HG03060 (cell line): ENCODE measurements around the gene FNBP1.
A peak's percentile ranks its signal among the peaks of the same experiment; 100 is the strongest.

Experiments used
- ATAC-seq: cut with Tn5 transposase; IDR thresholded peaks from one replicate; pipeline ENCODE4 v1.9.1; 2021; ENCODE audit warnings: low read depth, moderate number of reproducible peaks; ENCODE audit not compliant: unreplicated experiment

Gene FNBP1

DNA sequence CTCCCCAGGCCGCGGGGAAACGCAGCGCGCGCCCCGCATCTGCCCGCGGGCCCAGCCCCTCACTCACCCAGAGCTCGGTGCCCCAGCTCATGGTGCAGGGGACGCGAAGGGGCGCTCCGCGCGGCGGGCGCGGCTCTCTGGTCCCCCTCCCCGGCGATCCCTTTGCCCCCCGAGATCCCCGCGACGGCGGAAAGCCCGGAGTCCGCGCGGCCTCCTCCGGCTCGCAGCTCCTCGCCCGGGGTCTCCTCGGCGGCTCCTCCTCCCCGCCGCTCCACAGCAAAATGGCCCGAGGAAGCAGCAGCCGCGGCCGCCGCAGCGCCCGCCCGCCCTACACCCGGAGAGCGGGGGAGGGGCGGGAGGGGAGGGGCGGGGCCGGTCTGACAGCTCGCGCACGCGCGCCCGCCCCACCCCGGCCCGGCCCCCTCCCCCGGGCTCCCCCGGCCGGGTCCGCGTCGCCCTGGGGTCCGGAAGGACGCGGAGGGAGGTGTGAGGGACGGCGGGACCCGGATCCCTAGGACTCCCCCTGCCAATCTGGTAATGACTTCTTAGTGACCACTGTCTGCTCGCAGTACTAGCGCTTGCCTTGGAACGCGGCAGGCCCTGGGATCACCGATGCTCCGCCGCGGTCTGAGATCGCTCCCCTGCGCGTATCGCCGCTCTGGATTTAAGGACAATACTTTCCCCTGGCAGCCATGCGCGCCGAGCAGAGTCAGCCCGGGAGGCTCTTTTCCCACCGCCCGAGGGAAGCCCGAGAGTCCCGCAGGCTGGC, at the start of gene FNBP1:
Gene FNBP1, minus strand, starts transcription at position 305 of the 769 bp plus-strand sequence. Its CDS starts 214 bp downstream, at position 91.
- no peak for ATAC-seq

DNA sequence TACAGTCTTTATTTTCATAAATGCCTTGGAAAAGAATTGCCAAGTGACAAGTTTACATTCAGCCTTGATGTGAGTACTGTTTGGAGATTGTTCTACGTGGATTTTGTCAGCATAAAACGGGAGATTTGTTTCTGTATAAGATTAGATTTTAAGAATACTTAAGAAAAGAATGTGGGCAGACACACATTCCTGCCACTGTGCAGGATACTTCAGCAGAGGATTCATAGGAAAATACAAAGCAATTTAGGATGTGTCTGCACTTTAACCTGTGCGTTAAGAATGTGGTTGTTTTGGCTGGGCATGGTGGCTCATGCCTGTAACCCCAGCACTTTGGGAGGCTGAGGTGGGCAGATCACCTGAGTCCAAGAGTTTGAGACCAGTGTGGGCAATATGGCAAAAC, 47.9 kb upstream of the FNBP1 start:
- ATAC-seq: no peak

DNA sequence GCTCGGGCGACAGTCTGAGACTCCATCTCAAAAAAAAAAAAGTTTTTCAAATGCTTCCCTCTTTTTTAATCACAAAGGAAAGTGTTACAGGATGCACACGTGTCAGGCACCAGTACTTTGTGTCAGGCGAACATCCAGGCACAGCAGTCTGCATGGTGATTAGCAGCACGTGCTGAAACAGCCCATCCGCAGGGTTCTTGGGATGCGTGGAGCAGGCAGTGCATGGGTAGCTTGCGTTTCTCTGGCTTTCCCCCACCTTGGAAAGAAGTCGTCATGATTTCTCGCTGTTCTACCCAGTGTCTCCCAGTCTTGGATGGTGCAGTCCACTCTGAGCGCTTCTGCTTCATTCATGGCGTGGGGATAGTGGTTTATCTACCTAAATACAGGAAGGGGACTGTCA, 46.2 kb upstream of the FNBP1 start:
- no peak for ATAC-seq

DNA sequence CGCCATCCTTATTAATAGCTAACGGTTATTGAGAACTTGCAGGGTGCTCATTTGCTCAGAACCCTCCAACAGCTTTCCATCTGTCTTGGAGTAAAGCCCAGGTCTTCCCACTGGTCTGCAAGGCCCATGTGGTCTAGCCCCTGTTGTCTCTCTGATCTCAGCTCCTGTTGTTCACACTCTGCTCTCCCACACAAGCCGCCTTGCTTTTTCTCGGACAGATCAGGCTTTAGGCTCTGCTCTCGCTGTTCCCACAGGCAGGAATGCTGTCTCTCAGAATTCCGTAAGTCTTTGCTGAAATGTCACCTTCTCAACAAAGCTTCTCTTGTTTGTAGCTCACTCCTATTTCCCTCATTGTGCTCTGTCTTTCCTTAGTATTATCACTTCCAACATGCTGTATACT, 45.1 kb upstream of the FNBP1 start:
- no peak for ATAC-seq

DNA sequence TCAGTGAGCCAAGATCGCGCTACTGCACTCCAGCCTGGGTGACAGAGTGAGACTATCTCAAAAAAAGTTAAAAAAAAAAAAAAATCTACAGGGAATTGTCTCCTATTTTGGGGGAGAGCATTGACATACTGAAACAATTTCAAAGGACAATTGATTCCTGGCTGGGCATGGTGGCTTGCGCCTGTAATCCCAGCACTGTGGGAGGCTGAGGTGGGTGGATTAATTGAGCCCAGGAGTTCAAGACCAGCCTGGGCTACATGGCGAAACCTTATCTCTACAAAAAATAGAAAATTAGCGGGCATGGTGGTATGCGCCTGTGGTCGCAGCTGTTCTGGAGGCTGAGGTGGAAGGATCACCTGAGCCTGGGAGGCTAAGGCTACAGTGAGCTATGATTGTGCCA, 41.3 kb upstream of the FNBP1 start:
- ATAC-seq: no peak

DNA sequence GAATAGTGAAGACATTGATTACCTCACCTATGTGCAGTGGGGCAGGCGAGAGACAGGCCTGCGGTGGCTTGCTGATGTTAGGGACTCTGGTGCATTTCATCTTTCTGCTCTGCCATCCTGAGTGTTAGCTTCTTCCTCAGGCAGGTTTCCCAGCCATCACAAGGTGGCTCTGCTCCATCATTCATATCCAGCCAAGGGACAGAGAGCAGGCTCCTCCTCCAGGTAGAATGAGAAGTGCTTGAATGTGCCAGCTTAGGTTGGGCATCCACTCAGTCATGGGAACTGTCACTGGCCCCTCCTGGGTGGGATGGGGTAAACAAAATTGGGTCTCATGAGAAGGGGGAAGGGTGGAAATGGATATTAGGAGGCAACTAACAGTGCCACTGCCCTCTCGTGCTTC, 35.6 kb upstream of the FNBP1 start:
- ATAC-seq: no peak

DNA sequence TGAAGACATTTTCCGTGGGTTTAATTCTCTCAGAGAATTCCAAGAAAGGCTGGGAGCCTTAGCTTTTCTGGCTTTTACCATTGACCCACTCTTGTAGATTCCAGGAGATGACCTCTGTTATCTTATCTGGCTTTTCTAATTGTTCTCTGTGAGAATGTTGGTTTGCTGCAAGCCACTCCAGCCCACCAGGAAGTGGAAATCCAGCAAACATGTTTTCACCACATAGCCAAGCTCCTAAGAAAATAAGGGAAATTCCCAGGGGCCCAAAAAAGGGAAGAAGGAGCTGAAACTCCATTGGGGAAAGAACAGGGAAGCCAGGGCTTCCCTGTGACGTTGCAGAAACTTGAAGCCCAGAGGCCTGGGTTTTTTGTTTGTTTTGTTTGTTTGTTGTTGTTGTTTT, 30.4 kb upstream of the FNBP1 start:
- ATAC-seq: no peak

DNA sequence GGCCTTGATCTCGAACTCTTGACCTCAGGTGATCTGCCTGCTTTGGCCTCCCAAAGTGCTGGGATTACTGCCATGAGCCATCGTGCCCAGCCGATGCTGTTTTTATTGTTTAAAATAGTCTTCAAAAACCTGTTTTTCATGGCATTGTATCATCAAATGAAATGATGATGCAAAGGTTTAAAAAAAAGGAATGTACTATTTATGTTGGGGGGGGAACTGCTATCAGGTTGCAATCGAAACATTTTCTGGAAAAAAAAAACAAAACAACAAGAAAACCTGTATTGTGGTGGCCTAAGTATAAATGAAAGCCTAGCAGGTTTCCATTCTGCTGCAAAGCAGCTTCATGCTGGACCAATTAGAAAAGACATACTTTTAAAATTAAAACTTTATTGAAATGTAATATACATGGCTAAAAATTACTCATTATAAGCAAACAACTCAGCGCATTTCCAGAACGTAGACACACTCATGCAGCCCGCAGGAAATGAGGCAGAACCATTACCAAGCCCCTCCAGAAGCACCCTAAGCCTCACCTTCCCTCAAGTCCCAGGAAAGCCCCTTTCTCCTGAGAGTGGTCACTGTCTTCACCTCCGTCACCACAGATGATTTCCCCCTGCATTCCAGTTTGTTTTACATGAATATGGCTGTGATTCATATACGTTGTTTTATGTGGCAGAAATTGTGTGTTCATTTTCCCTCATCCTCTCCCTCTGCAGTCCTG, 29.7 kb upstream of the FNBP1 start:
- ATAC-seq: no peak

DNA sequence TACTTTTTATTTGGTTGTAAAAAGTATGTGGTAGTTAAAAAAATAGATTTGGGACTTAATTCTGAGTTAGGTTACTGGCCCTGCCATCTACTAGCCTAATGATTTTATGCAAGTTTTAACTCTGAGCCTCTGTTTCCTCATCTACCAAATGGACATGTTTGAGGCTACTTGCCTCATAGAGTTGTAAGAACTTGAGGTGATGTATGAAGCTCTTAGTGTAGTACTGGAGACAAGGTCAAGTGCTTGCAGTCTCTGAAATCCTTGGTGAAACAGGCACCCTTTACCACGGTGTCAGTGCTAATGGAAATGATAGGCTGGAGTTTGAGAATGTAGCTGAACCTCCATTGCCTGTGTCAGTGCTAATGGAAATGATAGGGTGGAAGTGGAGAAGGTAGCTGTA, 26.1 kb upstream of the FNBP1 start:
- ATAC-seq: no peak

DNA sequence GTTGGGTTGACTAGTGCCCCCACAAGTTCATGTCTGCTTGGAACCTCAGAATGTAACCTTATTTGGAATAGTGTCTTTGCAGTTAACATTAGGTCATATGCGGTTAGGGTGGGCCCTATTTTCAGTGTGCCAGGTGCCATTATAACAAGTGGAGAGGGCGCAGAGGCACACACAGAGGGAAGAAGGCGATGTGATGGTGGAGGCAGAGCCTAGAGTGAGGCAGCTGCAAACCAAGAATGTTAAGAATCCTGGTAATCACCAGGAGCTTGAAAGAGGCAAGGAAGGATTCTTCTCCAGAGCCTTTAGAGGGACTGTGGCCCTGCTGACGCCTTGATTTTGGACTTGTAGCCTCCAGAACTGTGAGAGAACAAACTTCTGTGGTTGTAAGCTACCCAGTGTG, 21.6 kb upstream of the FNBP1 start:
- no peak for ATAC-seq

DNA sequence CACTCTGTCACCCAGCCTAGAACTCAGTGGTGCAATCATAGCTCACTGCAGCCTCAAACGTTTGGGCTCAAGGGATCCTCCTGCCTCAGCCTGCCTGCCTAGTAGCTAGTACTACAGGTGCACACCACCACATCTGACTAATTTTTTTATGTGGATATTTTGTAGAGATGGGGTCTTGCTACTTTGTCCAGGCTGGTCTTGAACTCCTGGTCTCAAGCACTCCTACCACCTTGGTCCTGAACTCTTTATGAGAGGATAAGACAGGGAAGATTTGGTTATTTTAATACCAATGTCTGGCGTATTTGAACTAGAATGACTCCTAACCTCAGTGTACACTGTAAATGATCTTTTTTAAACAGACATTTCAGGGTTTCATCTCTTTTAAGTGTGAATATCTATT, 19.8 kb upstream of the FNBP1 start:
- ATAC-seq: no peak

DNA sequence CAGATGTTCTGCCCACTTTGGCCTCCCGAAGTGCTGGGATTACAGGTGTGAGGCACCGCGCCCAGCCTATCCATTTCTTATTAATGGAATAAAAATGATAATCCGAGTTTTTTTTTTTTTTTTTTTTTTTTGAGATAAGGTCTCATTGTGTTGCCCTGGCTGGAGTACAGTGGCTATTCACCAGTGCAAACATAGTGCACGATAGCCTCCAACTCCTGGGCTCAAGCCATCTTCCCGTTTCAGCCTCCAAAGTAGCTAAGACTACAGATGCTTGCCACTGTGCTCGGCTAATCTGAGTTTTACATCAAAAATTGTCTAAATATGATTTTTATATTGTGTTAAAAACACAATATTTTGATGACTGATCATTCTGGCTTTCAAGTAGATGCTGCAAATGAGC, 17.3 kb upstream of the FNBP1 start:
- ATAC-seq: no peak

DNA sequence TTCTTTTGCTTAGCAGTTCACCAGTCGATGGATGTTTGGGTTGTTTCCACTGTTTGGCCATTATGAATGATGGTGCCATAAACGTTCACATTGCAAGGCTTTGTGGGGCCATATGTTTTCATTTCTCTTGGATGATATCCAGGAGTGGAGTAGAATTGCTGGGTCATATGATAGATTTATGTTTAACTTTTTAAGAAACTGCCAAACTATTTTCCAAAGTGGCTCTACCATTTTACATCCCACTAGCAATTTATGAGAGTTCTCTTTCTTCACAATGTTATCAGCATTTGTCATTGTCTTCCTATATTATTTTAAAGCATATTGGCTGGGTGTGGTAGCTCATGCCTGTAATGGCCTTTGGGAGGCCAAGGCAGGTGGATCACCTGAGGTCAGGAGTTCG, 15.9 kb upstream of the FNBP1 start:
- no peak for ATAC-seq

DNA sequence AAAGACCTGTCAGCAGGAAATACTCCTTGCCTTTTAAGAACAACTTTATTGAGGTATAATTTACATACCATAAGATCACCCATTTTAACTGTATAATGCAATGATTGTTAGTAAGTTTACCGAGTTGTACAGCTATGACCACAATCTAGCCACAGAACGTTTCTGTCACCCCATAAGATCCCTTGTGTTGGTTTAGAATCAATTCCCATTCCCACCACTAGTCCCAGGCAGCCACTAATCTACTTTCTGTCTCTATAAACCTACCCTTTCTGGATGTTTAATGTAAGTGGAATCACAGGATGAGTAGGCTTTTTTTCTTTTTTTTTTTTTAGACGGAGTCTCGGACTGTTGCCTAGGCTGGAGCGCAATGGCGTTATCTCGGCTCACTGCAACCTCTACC, 15.2 kb upstream of the FNBP1 start:
- ATAC-seq: no peak

DNA sequence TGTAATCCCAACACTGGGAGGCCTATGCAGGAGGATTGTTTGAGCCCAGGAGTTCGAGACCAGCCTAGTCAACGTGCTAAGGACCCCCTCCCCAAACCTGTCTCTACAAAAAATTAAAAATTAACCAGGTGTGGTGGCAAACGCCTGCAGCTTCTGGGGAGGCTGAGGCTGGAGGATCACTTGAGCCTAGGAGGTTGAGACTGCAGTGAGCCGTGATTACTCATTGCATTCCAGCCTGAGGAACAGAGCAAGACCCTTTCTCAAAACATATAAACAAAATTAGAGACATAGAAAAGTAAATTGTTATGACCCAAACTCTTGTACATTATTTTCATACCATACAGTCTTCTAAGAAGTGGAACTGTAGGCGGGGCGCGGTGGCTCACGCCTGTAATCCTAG, 11.8 kb upstream of the FNBP1 start:
- ATAC-seq: no peak

DNA sequence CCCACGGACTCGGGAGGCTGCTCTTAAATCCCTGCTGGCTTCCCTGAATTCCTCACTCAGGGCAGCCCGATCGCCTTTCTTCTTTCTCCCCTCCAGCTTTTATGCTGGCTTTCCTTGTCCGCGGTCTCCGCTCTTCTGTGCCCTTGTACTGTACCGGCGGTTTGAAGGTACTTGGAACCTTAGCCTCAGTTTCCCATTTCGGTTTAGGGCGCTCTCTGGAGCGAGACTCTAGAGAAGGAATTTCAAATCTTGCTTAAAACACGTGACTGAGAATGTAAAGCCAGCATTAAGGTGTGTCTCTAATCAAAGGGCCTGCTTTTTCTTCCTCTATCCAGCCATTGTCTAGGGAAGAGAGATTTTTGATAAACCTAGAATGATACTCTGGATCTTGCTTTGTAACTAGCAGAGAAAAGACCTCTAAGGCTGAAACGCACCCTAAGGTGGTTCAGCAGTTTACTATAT, 11.4 kb upstream of the FNBP1 start:
- ATAC-seq: no peak

DNA sequence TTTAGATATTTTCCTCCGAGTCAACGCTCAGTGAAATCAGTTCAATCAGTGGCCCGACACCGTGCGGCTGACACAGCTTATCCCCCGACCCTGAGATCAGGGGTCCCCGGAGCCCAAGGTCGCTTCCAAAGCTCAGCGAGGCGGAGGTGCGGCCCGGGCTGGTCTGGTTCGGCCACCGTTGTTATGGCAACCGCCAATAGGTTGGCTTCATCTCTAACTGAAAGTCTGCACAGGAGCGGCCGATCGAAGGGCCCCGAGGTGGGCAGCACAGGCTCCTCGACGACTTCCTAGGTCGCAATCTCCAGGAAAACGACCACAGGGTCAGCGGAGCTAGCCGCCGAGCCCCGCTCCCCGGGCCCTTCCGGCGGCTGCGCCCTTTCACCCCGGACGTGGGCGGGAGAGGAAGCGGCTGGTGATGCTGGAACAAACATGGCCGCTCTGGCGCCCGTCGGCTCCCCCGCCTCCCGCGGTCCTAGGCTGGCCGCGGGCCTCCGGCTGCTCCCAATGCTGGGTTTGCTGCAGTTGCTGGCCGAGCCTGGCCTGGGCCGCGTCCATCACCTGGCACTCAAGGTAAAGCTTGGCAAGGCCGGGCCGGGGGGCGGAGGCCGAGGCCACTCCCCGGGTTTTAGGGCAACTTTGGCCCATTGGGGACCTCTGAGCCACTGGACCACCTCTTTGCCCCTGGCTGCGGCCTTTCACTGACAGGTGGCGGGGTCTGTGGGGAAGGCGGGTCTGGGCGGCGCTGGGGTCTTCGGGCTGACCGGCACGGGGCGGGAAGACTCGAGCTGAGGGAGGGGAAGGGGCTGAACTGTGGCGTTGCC, 10.7 kb upstream of the FNBP1 start, which contains the start of gene GPR107:
Gene GPR107, plus strand, starts transcription at position 403 of the 821 bp plus-strand sequence. Its CDS starts 27 bp downstream, at position 430.
- peak; percentile 48 for ATAC-seq

DNA sequence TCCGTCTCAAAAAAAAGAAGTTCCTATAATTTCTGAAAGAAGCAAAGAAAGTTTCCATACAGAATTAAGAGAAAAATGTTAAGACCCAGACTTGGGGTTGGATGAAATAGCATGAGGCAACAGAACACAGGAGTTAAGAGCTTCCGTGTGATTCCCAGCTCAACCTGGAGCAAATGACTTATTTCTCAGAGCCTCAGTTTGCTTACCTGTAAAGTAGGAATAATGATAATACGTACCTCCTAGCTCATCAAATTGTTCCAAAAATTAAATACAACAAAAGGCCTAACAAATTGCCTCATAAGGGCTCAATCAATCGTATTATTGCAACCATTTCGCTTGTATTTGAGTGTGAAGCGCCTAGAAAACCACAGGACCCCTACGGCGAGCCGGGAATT, 10.1 kb upstream of the FNBP1 start:
- no peak for ATAC-seq

DNA sequence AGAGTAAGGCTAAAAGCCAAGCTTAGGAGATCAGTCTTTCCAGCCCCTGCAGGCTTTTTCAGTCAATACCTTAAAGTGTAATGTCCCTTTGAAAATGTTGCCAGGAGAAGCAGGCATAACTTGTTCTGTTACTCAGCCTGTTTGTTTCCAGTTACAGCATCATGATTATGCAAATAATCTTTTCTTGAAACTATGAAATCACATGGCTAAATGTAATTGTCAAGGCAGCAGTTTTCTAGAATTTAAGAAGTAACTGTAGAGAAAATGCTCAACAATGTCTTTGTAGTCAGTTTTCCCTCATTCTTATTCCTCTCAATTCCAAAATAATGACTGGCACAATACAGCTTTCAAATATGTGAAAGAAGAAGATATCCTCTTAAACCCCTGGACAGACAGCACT, 8.9 kb upstream of the FNBP1 start:
- no peak for ATAC-seq

DNA sequence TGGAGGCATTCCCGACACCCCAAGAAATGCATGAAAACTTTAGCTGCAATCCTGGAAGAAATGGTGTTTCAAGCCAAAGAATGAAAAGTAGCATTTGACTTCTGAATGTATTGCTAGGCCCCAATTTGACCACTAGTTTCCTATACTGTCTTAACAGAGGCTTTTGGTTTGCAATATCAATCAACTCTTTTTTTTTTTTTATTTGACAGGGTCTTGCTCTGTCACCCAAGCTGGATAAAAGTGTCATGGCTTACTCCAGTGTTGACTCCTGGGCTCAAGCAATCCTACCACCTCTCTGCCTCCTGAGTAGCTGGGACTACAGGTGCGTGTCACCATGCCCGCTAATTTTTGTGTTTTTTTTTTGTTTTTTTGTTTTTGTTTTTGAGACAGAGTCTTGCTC, 7.5 kb upstream of the FNBP1 start:
- no peak for ATAC-seq
